NCI-H748 (cell line): ENCODE results near the gene FOXF1.
A peak's percentile ranks its signal among the peaks of the same experiment; 100 is the strongest.

Experiments used
- DNase-seq: peaks from one replicate; lab custom pipeline; 2025; ENCODE audit not compliant: unreplicated experiment; lab: John Stamatoyannopoulos, UW

The FOXF1 gene

GRCh38 chr16:86503830-86504229 lies 6.5 kb upstream of the FOXF1 start:
- no peak for DNase-seq

GRCh38 chr16:86504315-86505184 lies 5.8 kb upstream of the FOXF1 start:
- no peak for DNase-seq

- no peak for DNase-seq
Measured at GRCh38 chr16:86505185-86505898, 5.0 kb upstream of the FOXF1 start.

- DNase-seq = no peak
Measured at GRCh38 chr16:86505899-86506864, 4.1 kb upstream of the FOXF1 start.

GRCh38 chr16:86507173-86508027 lies 2.9 kb upstream of the FOXF1 start:
- DNase-seq = no peak

- peak; percentile 21 for DNase-seq
Measured at GRCh38 chr16:86508028-86508946, 2.0 kb upstream of the FOXF1 start.

GRCh38 chr16:86508947-86509758 lies 1.2 kb upstream of the FOXF1 start:
- peak; percentile 73 for DNase-seq

- DNase-seq = peak; percentile 73
Measured at GRCh38 chr16:86509759-86510464, 415 bp upstream of the FOXF1 start.

- no peak for DNase-seq
Measured at GRCh38 chr16:86511317-86512161, 1.2 kb downstream of the FOXF1 start.

- DNase-seq = no peak
Measured at GRCh38 chr16:86512301-86512859, 2.1 kb downstream of the FOXF1 start.

GRCh38 chr16:86512860-86513470 lies 2.6 kb downstream of the FOXF1 start:
- no peak for DNase-seq

GRCh38 chr16:86513471-86514277 lies 3.3 kb downstream of the FOXF1 start:
- no peak for DNase-seq

- DNase-seq = no peak
Measured at GRCh38 chr16:86514481-86515376, 4.4 kb downstream of the FOXF1 start.

- no peak for DNase-seq
Measured at GRCh38 chr16:86515413-86515776, 5.1 kb downstream of the FOXF1 start.
